Spinal cord (tissue), 10 donors: ENCODE data around the gene NOB1. TPM values are rescaled to one million over a fixed set of nuclear protein-coding genes. Genes with fewer than 3 reads are reported as not detected.
"Not testable (repeated sequence)": the region's sequence is repeated elsewhere in the genome, so short reads cannot be mapped to it uniquely, and the experiment has no call there.

Experiments
- DNase-seq, 6 donors: peaks; one replicate each; pipeline versions ENCODE4 v3.0.0 to v3.0.0-alpha.2; 2013 to 2015; ENCODE audit warnings: low spot score in 6 of 6, low read depth in 4 of 6
- H3K27ac ChIP-seq: one replicate; pipeline ENCODE4 v1.5.1; 2013; ENCODE audit warnings: low read depth, low read length, control low read depth
- H3K27me3 ChIP-seq: one replicate; pipeline ENCODE4 v1.6.1; 2013; ENCODE audit warnings: low read length; ENCODE audit not compliant: control insufficient read depth, insufficient read depth
- H3K36me3 ChIP-seq: one replicate; pipeline ENCODE4 v1.6.1; 2013; ENCODE audit warnings: low read length; ENCODE audit not compliant: control insufficient read depth, insufficient read depth
- H3K4me1 ChIP-seq: one replicate; pipeline ENCODE4 v1.6.1; 2013; ENCODE audit warnings: low read length; ENCODE audit not compliant: control insufficient read depth, insufficient read depth
- H3K4me3 ChIP-seq: one replicate; pipeline ENCODE4 v1.5.1; 2013; ENCODE audit warnings: low read depth, low read length, control low read depth
- H3K9me3 ChIP-seq: one replicate; pipeline ENCODE4 v1.6.1; 2013; ENCODE audit warnings: low read length; ENCODE audit not compliant: control insufficient read depth, insufficient read depth
- WGBS: methylation state at CpG from one replicate; pipeline ENCODE4 v1.1.5; 2013; ENCODE audit warnings: missing lambda C conversion rate; ENCODE audit not compliant: insufficient coverage; 5-methylcytosine and 5-hydroxymethylcytosine counted together
- long read RNA-seq, 4 donors: transcript quantifications; one replicate each; lab custom pipeline, GENCODE V29; 2026
- polyA plus RNA-seq, 2 donors: library from polyadenylated mRNA; unstranded; fragments of 120-200 nt; gene quantifications; one replicate each; pipeline ENCODE4 v1.2.1, GENCODE V29; 2013; ENCODE audit not compliant: insufficient read length in 2 of 2
- total RNA-seq, 2 donors: library from RNA; depleted of rRNA in 1 of 2; stranded (reverse); fragments of 120-200 nt in 1 of 2; fragments of >200 nt in 1 of 2; gene quantifications; one replicate each; pipeline versions ENCODE4 v1.2.3 to v1.2.4, GENCODE V29; 2013 to 2014
- donor health status: healthy.

The NOB1 gene
- total RNA-seq (10 to 100 TPM; 10.8 to 16.9 TPM), polyA plus RNA-seq (10 to 100 TPM; 29.0 to 38.7 TPM)
- long read RNA-seq, donor 1, transcript NOB1-201 (9 exons, 1,734 nt): major isoform, 6 of 6 reads
- long read RNA-seq, donor 1, partial matches to known transcripts: 0 of 6 reads
- long read RNA-seq, donor 1, other reads (novel, unspliced or antisense): 0 of 6 reads
- long read RNA-seq, donor 2, partial matches to known transcripts: 0 of 1 reads
- long read RNA-seq, donor 2, other reads (novel, unspliced or antisense): 0 of 1 reads
- long read RNA-seq, donor 3, partial matches to known transcripts: 5 of 7 reads
- long read RNA-seq, donor 3, other reads (novel, unspliced or antisense): 0 of 7 reads
- long read RNA-seq, donor 4, transcript NOB1-201 (9 exons, 1,734 nt): major isoform, 21 of 40 reads
- long read RNA-seq, donor 4, partial matches to known transcripts: 17 of 40 reads
- long read RNA-seq, donor 4, other reads (novel, unspliced or antisense): 0 of 40 reads

DNA sequence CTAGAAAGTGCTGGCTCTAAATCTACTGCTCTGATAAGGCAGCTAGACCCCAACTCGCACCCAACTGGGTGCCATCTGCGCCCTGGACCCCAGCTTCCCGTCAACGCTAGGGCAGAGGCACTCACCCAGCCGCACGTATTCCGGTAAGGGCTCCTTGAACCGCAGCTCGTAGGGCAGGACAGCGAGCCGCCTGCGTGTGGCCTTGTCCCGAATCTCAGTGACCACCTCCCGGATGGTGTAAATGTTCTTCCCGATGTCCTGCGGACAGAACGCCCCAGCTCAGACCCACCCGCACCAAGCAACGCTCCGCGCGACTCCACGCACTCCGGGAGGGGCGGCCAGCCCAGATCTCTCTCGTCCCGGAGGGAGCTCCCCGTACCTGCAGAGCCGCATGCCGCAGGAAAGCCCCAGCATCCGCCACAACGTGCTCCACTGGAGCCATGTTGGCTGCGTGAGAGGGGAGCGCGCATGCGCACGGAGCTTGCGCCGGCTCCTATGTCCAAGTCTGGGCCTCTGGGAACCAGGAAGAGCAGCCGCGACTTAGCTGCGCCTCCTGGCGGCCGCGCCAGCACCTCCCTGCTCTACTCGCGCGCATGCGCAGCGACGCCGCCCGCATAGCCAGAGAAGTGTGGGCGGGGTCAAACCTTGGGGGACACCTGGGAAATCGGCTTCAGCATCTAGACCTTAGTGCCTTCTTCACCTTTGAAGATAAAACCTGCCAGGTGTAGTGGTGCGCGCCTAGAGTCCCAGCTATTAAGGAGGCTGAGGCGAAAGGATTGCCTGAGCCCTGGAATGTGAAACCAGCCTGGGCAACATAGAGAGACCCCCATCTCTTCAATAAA is at the start of gene NOB1:
Gene NOB1, minus strand, starts transcription at position 458 of the 842 bp plus-strand sequence. Its CDS starts 16 bp downstream, at position 442.
- Histone ChIP-seq H3K36me3 (peaks cover 20% of the 10 kb centered on the region), H3K27ac (peak within 1 kb of the TSS; percentile 67), H3K4me3 (peak within 1 kb of the TSS; percentile 94), H3K27me3 (no peaks in the 10 kb centered on the region), H3K4me1 (peaks cover 11% of the 10 kb centered on the region), H3K9me3 (no peaks in the 10 kb centered on the region)
- peak; percentile 90 to 99 (median 92) for DNase-seq
- WGBS: under 1% methylated on average over 58 of the region's 58 CpGs

DNA sequence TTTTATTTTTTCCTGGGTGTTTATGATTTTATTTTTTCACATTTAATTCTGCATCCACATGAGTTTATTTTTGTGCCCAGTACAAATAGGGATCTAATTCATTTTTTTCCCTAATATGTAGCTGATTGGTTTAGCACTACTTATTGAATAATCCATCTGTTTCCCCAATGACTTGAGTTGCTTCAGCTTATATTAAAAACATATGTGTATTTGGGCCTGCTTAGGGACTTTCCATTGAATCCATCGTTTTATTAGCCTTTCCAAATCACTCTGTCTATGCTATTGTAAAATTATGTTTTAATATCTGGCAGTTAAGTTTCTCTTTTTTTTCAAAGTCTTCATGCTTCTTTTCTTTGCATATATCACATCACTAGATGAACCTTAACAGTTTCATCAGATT is 49.6 kb upstream of the NOB1 start:
- WGBS: no CpG with 5 or more reads among the region's 1 CpG
- Histone ChIP-seq H3K27me3 (no peaks in the 10 kb centered on the region), H3K4me3 (no peak overlapping the region), H3K9me3 (no peaks in the 10 kb centered on the region), H3K36me3 (peaks cover 7% of the 10 kb centered on the region), H3K4me1 (no peaks in the 10 kb centered on the region), H3K27ac (no peak overlapping the region)
- peak in 1 of 6 donors; percentile 22 for DNase-seq

DNA sequence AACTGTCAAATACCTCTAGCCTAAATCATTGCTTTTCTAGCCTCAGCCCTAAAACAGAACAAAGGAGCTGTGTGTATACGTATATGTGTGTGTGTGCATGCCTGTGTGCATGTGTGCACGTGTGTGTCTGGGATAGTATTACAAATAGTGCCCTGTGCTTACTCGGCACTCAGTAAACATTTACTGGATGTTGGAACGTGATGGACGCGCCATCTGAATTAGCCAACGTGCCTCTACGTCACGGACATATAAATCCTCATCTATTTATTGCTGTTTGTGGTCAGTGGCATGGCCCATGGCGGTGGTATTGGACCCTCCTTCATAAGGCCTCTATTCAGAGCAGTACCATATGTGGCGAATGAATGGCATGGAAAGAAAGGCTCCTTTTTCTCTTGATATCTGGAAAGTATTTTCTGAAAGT is 44.9 kb upstream of the NOB1 start:
- Histone ChIP-seq H3K4me1 (peaks cover 3% of the 10 kb centered on the region), H3K4me3 (no peak overlapping the region), H3K9me3 (no peaks in the 10 kb centered on the region), H3K27ac (peak overlapping the region; percentile 50), H3K36me3 (peaks cover 7% of the 10 kb centered on the region), H3K27me3 (no peaks in the 10 kb centered on the region)
- 77% methylated on average over 6 of the region's 11 CpGs for WGBS
- DNase-seq: peak in 2 of 6 donors; percentile 27 to 68

DNA sequence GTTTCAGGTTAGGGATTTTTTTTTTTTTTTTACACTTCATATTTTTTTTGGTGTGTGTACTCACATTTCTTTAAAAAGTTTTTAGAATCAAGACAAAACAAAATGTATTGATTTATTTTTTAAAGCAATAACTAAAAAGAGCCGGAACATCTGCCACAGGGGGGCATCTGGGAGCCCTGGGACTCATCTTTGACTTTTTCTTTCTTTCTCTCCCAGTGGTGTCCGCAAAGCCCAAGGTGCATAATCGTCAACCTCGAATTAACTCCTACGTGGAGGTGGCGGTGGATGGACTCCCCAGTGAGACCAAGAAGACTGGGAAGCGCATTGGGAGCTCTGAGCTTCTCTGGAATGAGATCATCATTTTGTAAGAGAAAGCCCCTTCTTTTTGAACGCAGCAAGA is 43.7 kb upstream of the NOB1 start:
- Histone ChIP-seq H3K9me3 (no peaks in the 10 kb centered on the region), H3K36me3 (peaks cover 7% of the 10 kb centered on the region), H3K4me3 (no peak overlapping the region), H3K27ac (no peak overlapping the region), H3K4me1 (peaks cover 3% of the 10 kb centered on the region), H3K27me3 (no peaks in the 10 kb centered on the region)
- DNase-seq: peak in 1 of 6 donors; percentile 30
- 56% methylated on average over 3 of the region's 8 CpGs for WGBS

DNA sequence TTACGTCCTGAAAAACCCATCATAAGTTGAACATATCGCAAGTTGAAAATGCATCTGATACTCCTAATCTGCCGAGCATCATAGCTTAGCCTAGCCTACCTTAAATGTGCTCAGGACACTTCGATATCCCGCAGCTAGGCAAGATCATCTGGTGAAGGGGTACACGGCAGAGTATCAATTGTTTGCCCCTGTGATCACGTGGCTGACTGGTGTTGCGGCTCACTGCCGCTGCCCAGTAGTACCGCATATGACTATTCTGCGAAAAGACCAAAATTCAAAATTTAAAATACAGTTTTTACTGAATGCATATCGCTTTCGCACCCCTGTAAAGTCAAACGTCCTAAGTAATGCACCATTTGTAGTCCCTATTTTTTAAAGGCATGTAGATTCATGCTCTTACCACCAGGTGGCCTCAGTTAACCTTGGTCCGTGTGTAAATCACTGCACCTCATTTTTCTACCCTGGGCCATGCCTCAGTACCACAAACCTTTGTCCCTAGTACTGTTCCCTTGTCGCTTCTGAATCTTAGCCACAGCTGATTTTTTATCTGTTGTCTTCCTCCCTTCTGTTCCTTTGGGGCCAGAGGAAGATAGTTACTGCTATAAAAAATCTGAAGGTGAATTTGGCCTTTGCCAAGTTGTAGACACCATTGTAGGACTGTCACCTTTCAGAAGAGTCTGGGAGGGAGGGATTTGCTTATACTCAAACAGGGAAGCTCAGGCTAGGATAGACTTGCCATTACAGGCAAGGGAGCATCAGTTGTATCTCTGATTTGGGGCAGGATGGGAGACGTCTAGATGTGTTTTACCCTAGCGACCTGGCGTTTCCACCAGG is 41.8 kb upstream of the NOB1 start:
- peak in 4 of 6 donors; percentile 50 to 94 (median 76) for DNase-seq
- H3K4me1 ChIP-seq: peaks cover 3% of the 10 kb centered on the region
- H3K4me3 ChIP-seq: peak overlapping the region; percentile 35
- no peaks in the 10 kb centered on the region for H3K27me3 ChIP-seq
- no peaks in the 10 kb centered on the region for H3K9me3 ChIP-seq
- 32% methylated on average over 16 of the region's 19 CpGs for WGBS
- H3K27ac ChIP-seq: no peak overlapping the region
- H3K36me3 ChIP-seq: peaks cover 3% of the 10 kb centered on the region

DNA sequence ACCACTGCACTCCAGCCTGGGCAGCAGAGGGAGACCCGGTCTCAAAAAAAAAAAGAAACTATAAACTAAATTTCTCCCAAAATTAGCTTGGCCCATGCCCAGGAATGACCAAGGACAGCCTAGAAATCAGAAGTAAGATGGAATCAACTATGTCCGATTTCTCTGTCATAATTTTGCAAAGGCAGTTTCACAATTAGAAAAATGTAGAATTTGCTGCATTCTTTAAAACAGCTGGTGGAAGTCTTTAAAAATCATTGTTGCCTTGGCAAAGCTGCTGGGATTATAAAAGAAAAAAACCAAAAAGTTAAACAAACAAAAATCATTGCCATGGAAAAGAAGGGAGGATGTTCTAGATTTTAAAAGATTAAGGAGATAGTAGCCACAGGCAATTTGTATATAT is 39.8 kb upstream of the NOB1 start:
- Histone ChIP-seq H3K4me1 (peaks cover 3% of the 10 kb centered on the region), H3K27ac (no peak overlapping the region), H3K4me3 (no peak overlapping the region), H3K9me3 (no peaks in the 10 kb centered on the region), H3K36me3 (peaks cover 7% of the 10 kb centered on the region), H3K27me3 (no peaks in the 10 kb centered on the region)
- DNase-seq: no peak
- WGBS: 100% methylated on average over 1 of the region's 2 CpGs

DNA sequence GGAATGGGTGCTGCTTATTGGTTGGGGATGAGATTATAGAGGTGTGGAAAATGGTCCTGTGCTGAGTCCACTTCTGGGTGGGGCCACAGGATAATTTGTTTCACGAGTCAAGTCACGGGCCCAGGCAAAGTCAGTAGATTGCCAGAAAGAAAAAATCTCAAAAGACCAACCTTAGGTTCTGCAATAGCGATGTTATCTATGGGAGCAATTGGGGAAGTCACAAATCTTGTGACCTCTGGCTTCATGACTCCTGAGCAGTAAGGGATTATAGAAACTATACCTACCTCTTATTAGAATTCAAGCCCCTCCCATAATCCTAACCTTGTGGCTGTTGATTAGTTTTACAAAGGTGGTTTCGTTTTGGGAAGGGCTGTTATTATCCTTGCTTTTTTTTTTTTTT is 38.8 kb upstream of the NOB1 start:
- no peak overlapping the region for H3K27ac ChIP-seq

DNA sequence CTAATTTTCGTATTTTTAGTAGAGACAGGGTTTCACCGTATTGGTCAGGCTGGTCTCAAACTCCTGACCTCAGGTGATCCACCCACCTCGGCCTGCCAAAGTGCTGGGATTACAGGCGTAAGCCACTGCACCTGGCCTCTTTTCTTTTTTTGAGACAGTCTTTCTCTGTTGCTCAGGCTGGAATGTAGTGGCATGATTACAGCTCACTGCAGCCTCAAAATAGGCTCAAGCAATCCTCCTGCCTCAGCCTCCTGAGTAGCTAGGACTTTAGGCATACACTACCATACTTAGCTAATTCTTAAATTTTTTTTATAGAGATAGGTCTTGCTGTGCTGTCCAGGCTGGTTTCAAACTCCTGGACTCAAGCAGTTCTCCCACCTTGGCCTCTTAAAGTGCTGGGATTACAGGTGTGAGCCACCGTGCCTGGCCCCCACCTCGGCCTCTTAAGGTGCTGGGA is 36.7 kb upstream of the NOB1 start:
- H3K36me3 ChIP-seq: peaks cover 24% of the 10 kb centered on the region
- 89% methylated on average over 4 of the region's 6 CpGs for WGBS

More for the DNA sequence above, 38.8 kb upstream of the NOB1 start:
- no peak for DNase-seq
- Histone ChIP-seq H3K4me3 (no peak overlapping the region), H3K36me3 (peaks cover 15% of the 10 kb centered on the region), H3K9me3 (no peaks in the 10 kb centered on the region), H3K27me3 (no peaks in the 10 kb centered on the region), H3K4me1 (peaks cover under 1% of the 10 kb centered on the region)
- WGBS: 100% methylated on average over 1 of the region's 4 CpGs

DNA sequence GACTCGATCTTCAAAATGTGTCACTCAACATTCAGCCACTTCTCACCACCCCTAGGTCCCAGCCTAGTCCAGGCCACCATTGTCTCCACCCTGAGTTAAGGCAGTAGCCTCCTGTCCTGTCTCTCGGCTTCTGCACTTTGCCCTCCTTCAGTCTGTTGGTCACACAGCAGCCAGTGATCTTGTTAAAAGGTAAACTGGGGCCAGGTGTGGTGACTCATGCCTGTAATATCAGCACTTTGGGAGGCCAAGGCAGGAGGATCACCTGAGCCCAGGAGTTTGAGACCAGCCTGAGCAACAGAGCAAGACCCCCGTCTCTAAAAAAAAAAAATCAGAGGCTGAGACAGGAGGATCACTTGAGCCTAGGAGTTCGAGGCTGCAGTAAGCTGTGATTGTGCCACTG is 33.2 kb upstream of the NOB1 start:
- Histone ChIP-seq H3K4me3 (no peak overlapping the region), H3K27me3 (no peaks in the 10 kb centered on the region), H3K4me1 (no peaks in the 10 kb centered on the region), H3K36me3 (peaks cover 32% of the 10 kb centered on the region), H3K9me3 (no peaks in the 10 kb centered on the region), H3K27ac (no peak overlapping the region)
- 100% methylated on average over 4 of the region's 4 CpGs for WGBS
- no peak for DNase-seq

More for the DNA sequence above, 36.7 kb upstream of the NOB1 start:
- DNase-seq, H3K9me3 ChIP-seq, H3K4me3 ChIP-seq, H3K4me1 ChIP-seq, H3K27ac ChIP-seq, H3K27me3 ChIP-seq: not testable (repeated sequence)
